ENCODE measurements around the gene SPINK8. TPM values are rescaled to one million over a fixed set of nuclear protein-coding genes. Genes with fewer than 3 reads are reported as not detected.

SPINK8 gene
- total RNA-seq, 2 donors from 2014 or later: not detected

DNA sequence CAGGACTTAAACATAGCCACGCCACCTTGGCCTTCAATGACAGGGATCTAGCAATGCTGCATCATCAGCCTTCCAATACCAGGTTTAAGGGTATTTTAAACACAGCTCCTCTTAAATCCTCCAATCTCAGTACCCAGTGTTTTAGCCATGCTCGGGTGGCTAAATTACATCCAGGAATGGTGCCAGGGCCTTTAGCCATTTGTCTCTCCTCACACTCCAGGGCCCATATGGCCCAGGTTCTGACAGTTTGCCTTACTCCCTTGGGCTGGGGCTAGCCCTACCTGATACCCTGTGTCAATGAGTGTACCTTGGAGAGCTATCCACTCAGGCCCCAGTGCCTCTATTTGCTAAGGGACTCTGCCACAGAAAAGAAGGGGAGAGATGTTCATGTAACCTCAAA, 63.2 kb downstream of the SPINK8 start:
- Mint-ChIP-seq H3K36me3 (ENCODE audit: low read depth) (peaks cover 70% of the 10 kb centered on the region), H3K4me3 (no peak overlapping the region), H3K27ac (no peak overlapping the region)

DNA sequence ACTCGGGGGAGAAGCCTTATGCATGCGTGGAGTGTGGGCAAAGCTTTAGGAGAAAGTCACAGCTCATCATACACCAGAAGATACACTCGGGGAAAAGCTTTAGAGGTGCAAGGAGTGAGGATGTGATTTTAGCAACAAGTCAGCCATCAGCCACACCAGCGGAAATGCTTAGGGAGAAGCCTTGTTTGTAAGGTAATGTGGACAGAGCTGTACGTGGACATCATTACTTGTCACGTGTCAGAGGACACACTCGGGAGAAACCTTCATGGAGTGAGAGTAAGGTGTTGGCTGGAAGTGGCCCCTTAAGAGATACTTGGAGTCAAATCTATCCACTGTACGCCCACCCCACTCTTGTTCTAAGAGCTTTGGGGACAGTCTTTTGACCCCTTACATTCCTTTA, 63.9 kb downstream of the SPINK8 start:
- DNase-seq: no peak
- H3K27me3 Mint-ChIP-seq (ENCODE audit: insufficient read depth): no peaks in the 10 kb centered on the region
- H3K9me3 Mint-ChIP-seq: peaks cover 30% of the 10 kb centered on the region
- H3K27ac Mint-ChIP-seq: no peak overlapping the region
- H3K4me1 Mint-ChIP-seq: peaks cover 18% of the 10 kb centered on the region
- no peak overlapping the region for H3K9ac ChIP-seq (ENCODE audit: extremely low read depth, low read length, poor library complexity, severe bottlenecking)
- peaks cover 48% of the 10 kb centered on the region for H3K36me3 ChIP-seq (ENCODE audit: control insufficient read depth, insufficient read depth, low read length)
- peaks cover 70% of the 10 kb centered on the region for H3K36me3 Mint-ChIP-seq (ENCODE audit: low read depth)
- H3K27me3 ChIP-seq (ENCODE audit: control insufficient read depth, insufficient read depth, low read length, poor library complexity, severe bottlenecking): no peaks in the 10 kb centered on the region
- no peak overlapping the region for H3K27ac ChIP-seq (ENCODE audit: low read depth, low read length)
- H3K4me3 Mint-ChIP-seq: no peak overlapping the region
- TF ChIP-seq, protein P1, sequence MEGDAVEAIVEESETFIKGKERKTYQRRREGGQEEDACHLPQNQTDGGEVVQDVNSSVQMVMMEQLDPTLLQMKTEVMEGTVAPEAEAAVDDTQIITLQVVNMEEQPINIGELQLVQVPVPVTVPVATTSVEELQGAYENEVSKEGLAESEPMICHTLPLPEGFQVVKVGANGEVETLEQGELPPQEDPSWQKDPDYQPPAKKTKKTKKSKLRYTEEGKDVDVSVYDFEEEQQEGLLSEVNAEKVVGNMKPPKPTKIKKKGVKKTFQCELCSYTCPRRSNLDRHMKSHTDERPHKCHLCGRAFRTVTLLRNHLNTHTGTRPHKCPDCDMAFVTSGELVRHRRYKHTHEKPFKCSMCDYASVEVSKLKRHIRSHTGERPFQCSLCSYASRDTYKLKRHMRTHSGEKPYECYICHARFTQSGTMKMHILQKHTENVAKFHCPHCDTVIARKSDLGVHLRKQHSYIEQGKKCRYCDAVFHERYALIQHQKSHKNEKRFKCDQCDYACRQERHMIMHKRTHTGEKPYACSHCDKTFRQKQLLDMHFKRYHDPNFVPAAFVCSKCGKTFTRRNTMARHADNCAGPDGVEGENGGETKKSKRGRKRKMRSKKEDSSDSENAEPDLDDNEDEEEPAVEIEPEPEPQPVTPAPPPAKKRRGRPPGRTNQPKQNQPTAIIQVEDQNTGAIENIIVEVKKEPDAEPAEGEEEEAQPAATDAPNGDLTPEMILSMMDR (conservative IDR thresholded peaks at IDR 0.05): no peak
- peaks cover 26% of the 10 kb centered on the region for H3K9me3 ChIP-seq (ENCODE audit: control insufficient read depth, low read length)
- H3K4me3 ChIP-seq (ENCODE audit: low read length): no peak overlapping the region
- H3K4me1 ChIP-seq (ENCODE audit: control insufficient read depth, insufficient read depth, low read length): peaks cover 2% of the 10 kb centered on the region
- 93 to 100% methylated on average over 5 to 8 of the region's 8 CpGs for WGBS, 2 experiments (ENCODE audit: insufficient coverage in 1 of 2, insufficient read length in 1 of 2)

More for the DNA sequence above, 63.2 kb downstream of the SPINK8 start:
- TF ChIP-seq, protein P1 (conservative IDR thresholded peaks at IDR 0.05): no peak
- Histone ChIP-seq H3K4me1 (ENCODE audit: control insufficient read depth, insufficient read depth, low read length) (peaks cover 2% of the 10 kb centered on the region), H3K9me3 (ENCODE audit: control insufficient read depth, low read length) (peaks cover 26% of the 10 kb centered on the region), H3K4me3 (ENCODE audit: low read length) (no peak overlapping the region), H3K27me3 (ENCODE audit: control insufficient read depth, insufficient read depth, low read length, poor library complexity, severe bottlenecking) (no peaks in the 10 kb centered on the region), H3K9ac (ENCODE audit: extremely low read depth, low read length, poor library complexity, severe bottlenecking) (no peak overlapping the region), H3K27ac (ENCODE audit: low read depth, low read length) (no peak overlapping the region), H3K36me3 (ENCODE audit: control insufficient read depth, insufficient read depth, low read length) (peaks cover 48% of the 10 kb centered on the region)
- WGBS, 2 experiments (ENCODE audit: insufficient coverage in 1 of 2, insufficient read length in 1 of 2): 91 to 96% methylated on average over 2 of the region's 2 CpGs
- Mint-ChIP-seq H3K27me3 (ENCODE audit: insufficient read depth) (no peaks in the 10 kb centered on the region), H3K9me3 (peaks cover 30% of the 10 kb centered on the region), H3K4me1 (peaks cover 18% of the 10 kb centered on the region)
- DNase-seq: no peak

DNA sequence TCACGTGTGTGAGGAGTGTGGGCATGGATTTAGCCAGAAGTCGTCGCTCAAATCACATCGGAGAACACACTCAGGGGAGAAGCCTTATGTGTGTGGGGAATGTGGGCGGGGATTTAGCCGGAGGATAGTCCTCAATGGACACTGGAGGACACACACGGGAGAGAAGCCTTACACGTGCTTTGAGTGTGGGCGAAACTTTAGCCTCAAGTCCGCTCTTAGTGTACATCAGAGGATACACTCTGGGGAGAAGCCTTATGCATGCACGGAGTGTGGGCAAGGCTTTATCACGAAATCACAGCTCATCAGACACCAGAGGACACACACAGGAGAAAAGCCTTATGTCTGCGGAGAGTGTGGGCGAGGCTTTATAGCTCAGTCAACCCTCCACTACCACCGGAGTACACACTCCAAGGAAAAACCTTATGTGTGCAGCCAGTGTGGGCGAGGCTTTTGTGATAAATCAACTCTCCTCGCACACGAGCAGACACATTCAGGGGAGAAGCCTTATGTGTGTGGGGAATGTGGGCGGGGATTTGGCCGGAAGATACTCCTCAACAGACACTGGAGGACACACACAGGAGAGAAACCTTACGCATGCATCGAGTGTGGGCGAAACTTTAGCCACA, 64.4 kb downstream of the SPINK8 start:
- 94 to 96% methylated on average over 18 to 23 of the region's 23 CpGs for WGBS, 2 experiments (ENCODE audit: insufficient coverage in 1 of 2, insufficient read length in 1 of 2)
- H3K9ac ChIP-seq (ENCODE audit: extremely low read depth, low read length, poor library complexity, severe bottlenecking): no peak overlapping the region
- no peak overlapping the region for H3K4me3 Mint-ChIP-seq

More for the DNA sequence above, 64.4 kb downstream of the SPINK8 start:
- peaks cover 2% of the 10 kb centered on the region for H3K4me1 ChIP-seq (ENCODE audit: control insufficient read depth, insufficient read depth, low read length)
- Mint-ChIP-seq H3K9me3 (peaks cover 30% of the 10 kb centered on the region), H3K36me3 (ENCODE audit: low read depth) (peaks cover 73% of the 10 kb centered on the region), H3K27me3 (ENCODE audit: insufficient read depth) (no peaks in the 10 kb centered on the region), H3K27ac (no peak overlapping the region), H3K4me1 (peaks cover 15% of the 10 kb centered on the region)
- H3K36me3 ChIP-seq (ENCODE audit: control insufficient read depth, insufficient read depth, low read length): peaks cover 51% of the 10 kb centered on the region
- no peaks in the 10 kb centered on the region for H3K27me3 ChIP-seq (ENCODE audit: control insufficient read depth, insufficient read depth, low read length, poor library complexity, severe bottlenecking)
- H3K9me3 ChIP-seq (ENCODE audit: control insufficient read depth, low read length): peaks cover 26% of the 10 kb centered on the region
- DNase-seq: no peak
- TF ChIP-seq, protein P1 (conservative IDR thresholded peaks at IDR 0.05): no peak
- H3K27ac ChIP-seq (ENCODE audit: low read depth, low read length): peak overlapping the region; percentile 32
- H3K4me3 ChIP-seq (ENCODE audit: low read length): no peak overlapping the region

All from endodermal cell (in vitro differentiated cells).